Esophagus muscularis mucosa (tissue), 4 donors: ENCODE results near the gene PIAS4. TPM values are rescaled to one million over a fixed set of nuclear protein-coding genes. Genes with fewer than 3 reads are reported as not detected.

ENCODE experiments used
- DNase-seq: peaks from one replicate; pipeline ENCODE4 v3.0.0-alpha.2; 2017; ENCODE audit errors: extremely low spot score
- H3K27ac ChIP-seq, 4 donors: fragments of 200-600 bp; sonication (generic); replicated peaks in 1 of 4; 1 replicate in 3 of 4; 2 replicates in 1 of 4; pipeline ENCODE4 v1.5.1; 2016 to 2019; ENCODE audit warnings: mild to moderate bottlenecking in 1 of 4
- H3K27me3 ChIP-seq, 4 donors: fragments of 200-600 bp; sonication (generic); one replicate each; pipeline versions ENCODE4 v1.5.1 to v1.6.0; 2016 to 2019
- H3K36me3 ChIP-seq, 4 donors: fragments of 200-600 bp; sonication (generic); one replicate each; pipeline ENCODE4 v1.5.1; 2016 to 2019
- H3K4me1 ChIP-seq, 4 donors: fragments of 200-600 bp; sonication (generic); one replicate each; pipeline ENCODE4 v1.5.1; 2016 to 2019
- H3K4me3 ChIP-seq, 4 donors: fragments of 200-600 bp; sonication (generic); 1 replicate in 2 of 4; 2 replicates in 2 of 4; pipeline ENCODE4 v1.5.1; 2016 to 2019; ENCODE audit warnings: mild to moderate bottlenecking in 4 of 4, moderate library complexity in 1 of 4
- H3K9me3 ChIP-seq, 4 donors: fragments of 200-600 bp; sonication (generic); 1 replicate in 3 of 4; 2 replicates in 1 of 4; pipeline ENCODE4 v1.5.1; 2016 to 2019
- CTCF ChIP-seq, 3 experiments: fragments of 200-600 bp in 2 of 3; fragments of 450-650 bp in 1 of 3; sonication (generic) in 2 of 3; IDR thresholded peaks; one replicate each; pipeline ENCODE4 v1.5.1; 2017 to 2019; ENCODE audit warnings: antibody characterized with exemption in 3 of 3, mild to moderate bottlenecking in 2 of 3, moderate library complexity in 1 of 3
- EP300 ChIP-seq: sonication (generic); formaldehyde crosslinking; IDR thresholded peaks from one replicate; pipeline ENCODE4 v1.6.1; 2017; ENCODE audit warnings: antibody characterized with exemption
- POLR2A ChIP-seq: fragments of 450-650 bp; IDR thresholded peaks from one replicate; pipeline ENCODE4 v1.6.1; 2017; ENCODE audit warnings: antibody characterized with exemption, moderate library complexity, mild to moderate bottlenecking, low read depth
- POLR2AphosphoS5 ChIP-seq, 2 donors: sonication (generic); formaldehyde crosslinking; IDR thresholded peaks; one replicate each; pipeline ENCODE4 v1.6.1; 2017; ENCODE audit warnings: antibody characterized with exemption in 2 of 2
- WGBS: methylation state at CpG from one replicate; pipeline ENCODE4 v1.1.5; 2018; 5-methylcytosine and 5-hydroxymethylcytosine counted together
- intact Hi-C: fragments of 100-400 bp; cut with DNase I; formaldehyde crosslinking; loops from one replicate; pipeline ENCODE4 v1.15.1; 2023
- total RNA-seq, 4 donors: library from RNA; depleted of rRNA; stranded (reverse); fragments of >200 nt; gene quantifications; one replicate each; pipeline versions ENCODE4 v1.1.0 to v1.2.1, GENCODE V29; 2016

PIAS4 gene
- total RNA-seq, 4 donors from 2014 or later, result 16.6 to 34.1 (median 24.8) TPM

DNA sequence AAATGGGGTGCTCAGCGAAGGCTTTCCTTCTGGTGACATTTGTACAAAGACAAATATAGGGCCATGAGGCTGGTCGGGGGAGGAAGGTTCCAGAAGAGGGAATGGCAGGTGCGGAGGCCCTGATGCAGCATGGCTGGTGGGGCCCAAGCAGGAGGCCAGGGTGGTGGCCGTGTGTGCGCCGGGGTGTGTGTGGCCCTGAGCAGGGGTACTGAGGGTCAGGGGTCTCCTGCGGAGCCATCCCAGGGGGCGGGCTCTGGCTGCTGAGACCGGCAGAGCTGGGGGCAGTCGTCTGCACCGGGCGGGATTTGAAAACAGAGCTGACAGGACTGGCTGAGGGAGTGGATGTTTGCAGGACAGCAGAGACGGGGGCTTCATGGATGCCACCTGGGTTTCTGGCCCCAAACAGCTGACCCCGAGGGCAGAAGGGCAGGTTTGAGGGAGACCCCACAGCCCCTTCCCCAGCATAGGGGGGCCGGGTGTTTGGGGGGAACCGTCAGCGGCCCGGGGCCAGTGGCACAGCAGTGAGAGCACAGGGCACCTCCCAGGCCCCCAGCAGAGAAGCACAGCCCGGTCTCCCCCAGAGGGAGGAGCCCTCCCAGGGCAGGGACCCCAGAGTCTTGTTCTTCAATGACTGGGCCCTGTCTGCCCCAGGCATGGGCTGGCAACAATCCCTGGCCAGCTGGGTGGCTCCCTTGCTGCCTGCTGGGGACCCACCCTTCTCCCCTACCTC, 11.4 kb downstream of the PIAS4 start:
- no peak overlapping the region for H3K4me3 ChIP-seq
- peak overlapping the region; percentile 27 to 78 (median 50) for H3K27ac ChIP-seq
- H3K27me3 ChIP-seq, result no peaks in the 10 kb centered on the region
- no peak for DNase-seq
- H3K9me3 ChIP-seq, result no peaks in the 10 kb centered on the region
- intact Hi-C loops, result loop anchor here (5.0 kb wide), 1 partner anchor 38 kb away; no protein-coding TSS in a partner anchor
- TF ChIP-seq CTCF (IDR thresholded peaks at IDR 0.05) (no peak), POLR2A (no peak), POLR2AphosphoS5 (IDR thresholded peaks at IDR 0.05) (no peak), EP300 (no peak)
- WGBS, result 91% methylated on average over 18 of the region's 19 CpGs
- peaks cover 2 to 32% (median 23%) of the 10 kb centered on the region in 4 donors for H3K36me3 ChIP-seq
- H3K4me1 ChIP-seq, result peaks cover 32 to 76% (median 56%) of the 10 kb centered on the region in 4 donors

GRCh38 chr19:4019578-4019977, 12.0 kb downstream of the PIAS4 start:
- WGBS, result 75% methylated on average over 17 of the region's 17 CpGs
- peaks cover 0 to 31% (median 23%) of the 10 kb centered on the region in 4 donors for H3K36me3 ChIP-seq
- peak overlapping the region; percentile 27 to 78 (median 50) for H3K27ac ChIP-seq
- H3K4me3 ChIP-seq, result no peak overlapping the region
- intact Hi-C loops, result loop anchor here (5.0 kb wide), 1 partner anchor 38 kb away; no protein-coding TSS in a partner anchor
- H3K4me1 ChIP-seq, result peaks cover 26 to 73% (median 50%) of the 10 kb centered on the region in 4 donors
- TF ChIP-seq POLR2A (no peak), POLR2AphosphoS5 (IDR thresholded peaks at IDR 0.05) (no peak), EP300 (no peak), CTCF (IDR thresholded peaks at IDR 0.05) (no peak)
- H3K27me3 ChIP-seq, result no peaks in the 10 kb centered on the region
- DNase-seq, result no peak
- H3K9me3 ChIP-seq, result no peaks in the 10 kb centered on the region

DNA sequence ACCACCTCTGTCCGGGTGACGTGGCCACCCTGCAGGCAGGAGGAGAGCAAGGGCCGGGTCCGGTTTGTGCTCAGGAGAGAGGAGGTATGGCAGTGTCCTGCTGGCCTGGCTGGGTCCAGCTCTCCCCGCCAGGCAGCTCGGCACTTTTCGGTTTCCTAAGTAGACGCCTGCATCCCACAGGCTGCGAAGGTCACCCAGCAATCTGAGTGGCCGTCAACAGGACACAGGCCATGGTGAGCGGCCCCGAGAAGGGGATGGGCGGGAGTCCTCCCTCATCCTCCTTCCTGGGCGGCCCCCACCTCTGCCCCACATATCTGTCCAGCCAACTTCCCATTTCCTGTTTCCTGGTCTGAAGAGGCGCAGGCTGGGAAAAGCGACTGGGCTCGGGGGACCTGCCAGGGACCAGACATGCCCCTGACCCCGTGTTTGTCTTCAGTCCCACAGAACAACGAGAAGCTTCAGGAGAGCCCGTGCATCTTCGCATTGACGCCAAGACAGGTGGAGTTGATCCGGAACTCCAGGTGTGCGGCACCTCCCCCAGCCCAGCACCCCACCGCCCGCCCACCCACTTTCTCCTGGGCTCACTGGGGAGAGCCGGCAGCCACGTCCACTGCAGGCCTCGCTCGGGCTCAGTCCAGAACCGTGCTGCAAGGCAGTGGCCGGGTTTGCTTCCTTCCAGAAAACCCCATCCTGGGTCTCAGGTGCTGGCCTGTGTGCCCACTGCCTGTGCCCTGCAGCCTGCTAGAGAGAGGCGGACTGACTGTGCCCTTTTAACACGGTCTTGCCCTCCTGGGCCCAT, 16.3 kb downstream of the PIAS4 start:
- no peaks in the 10 kb centered on the region for H3K27me3 ChIP-seq
- H3K9me3 ChIP-seq, result no peaks in the 10 kb centered on the region
- intact Hi-C loops, result no loop called here
- H3K4me3 ChIP-seq, result no peak overlapping the region
- H3K27ac ChIP-seq, result peak overlapping the region in 1 of 4 donors; percentile 19
- 81% methylated on average over 21 of the region's 34 CpGs for WGBS
- no peak for DNase-seq
- TF ChIP-seq POLR2A (no peak), POLR2AphosphoS5 (IDR thresholded peaks at IDR 0.05) (no peak), EP300 (no peak)
- peaks cover 5 to 37% (median 17%) of the 10 kb centered on the region in 4 donors for H3K4me1 ChIP-seq
- peaks cover 19 to 53% (median 40%) of the 10 kb centered on the region in 4 donors for H3K36me3 ChIP-seq

DNA sequence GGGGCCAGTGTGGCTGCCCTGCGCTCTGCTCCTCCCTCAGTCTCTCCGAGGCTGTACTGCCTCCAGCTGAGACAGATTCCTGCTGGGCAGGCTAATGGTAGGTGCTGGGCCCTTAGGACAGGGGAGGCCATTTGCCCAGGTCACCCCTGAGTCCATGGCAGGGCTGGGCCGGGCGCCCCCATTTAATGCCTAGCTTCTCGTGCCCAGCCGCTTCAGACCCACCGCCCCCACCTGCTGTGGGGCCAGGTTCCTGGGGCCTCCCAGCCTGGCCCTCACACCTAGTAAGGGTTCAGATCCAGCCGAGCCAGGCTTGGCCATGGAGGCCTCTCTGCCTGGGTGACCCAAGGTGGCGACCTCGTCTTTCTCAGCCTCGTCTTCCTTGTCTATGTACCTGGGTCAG, 17.8 kb downstream of the PIAS4 start:
- H3K9me3 ChIP-seq, result no peaks in the 10 kb centered on the region
- no peak for DNase-seq
- no peak overlapping the region for H3K4me3 ChIP-seq
- no peak overlapping the region for H3K27ac ChIP-seq
- no peaks in the 10 kb centered on the region for H3K27me3 ChIP-seq
- H3K4me1 ChIP-seq, result peaks cover 3 to 22% (median 4%) of the 10 kb centered on the region in 4 donors
- H3K36me3 ChIP-seq, result peaks cover 34 to 68% (median 53%) of the 10 kb centered on the region in 4 donors
- intact Hi-C loops, result no loop called here
- TF ChIP-seq POLR2AphosphoS5 (IDR thresholded peaks at IDR 0.05) (no peak), POLR2A (no peak), CTCF (IDR thresholded peaks at IDR 0.05) (no peak), EP300 (no peak)
- WGBS, result 62% methylated on average over 5 of the region's 11 CpGs

- no peaks in the 10 kb centered on the region for H3K9me3 ChIP-seq
- intact Hi-C loops, result no loop called here
- H3K4me3 ChIP-seq, result no peak overlapping the region
- no peak for TF ChIP-seq POLR2AphosphoS5 (IDR thresholded peaks at IDR 0.05)
- no peak for TF ChIP-seq POLR2A
- TF ChIP-seq CTCF (IDR thresholded peaks at IDR 0.05), result no peak
- TF ChIP-seq EP300, result no peak
- WGBS, result 90% methylated on average over 16 of the region's 16 CpGs
- H3K36me3 ChIP-seq, result peaks cover 34 to 86% (median 71%) of the 10 kb centered on the region in 4 donors
- peaks cover under 1 to 20% (median 4%) of the 10 kb centered on the region in 4 donors for H3K4me1 ChIP-seq
- H3K27me3 ChIP-seq, result no peaks in the 10 kb centered on the region
- no peak for DNase-seq
- H3K27ac ChIP-seq, result no peak overlapping the region
Observed at GRCh38 chr19:4027146-4027545, 19.6 kb downstream of the PIAS4 start.
